ENCODE results near the gene KRIT1.

KRIT1 gene

GRCh38 chr7:92259610-92260247 lies 14.0 kb upstream of the KRIT1 start:
- no peak for TF ChIP-seq ZNF70 (CRISPR knock-in tag; IDR thresholded peaks at IDR 0.05)
- TF ChIP-seq ISL1 (CRISPR knock-in tag; IDR thresholded peaks at IDR 0.05): no peak
- TF ChIP-seq ESRRG (CRISPR knock-in tag; IDR thresholded peaks at IDR 0.05): no peak
- no peak for TF ChIP-seq ZNF565 (CRISPR knock-in tag; conservative IDR thresholded peaks at IDR 0.05; ENCODE audit: low read depth)
- no peak for TF ChIP-seq ZFP3 (CRISPR knock-in tag; IDR thresholded peaks at IDR 0.05)
- no peak for TF ChIP-seq SNAI2 (CRISPR knock-in tag; IDR thresholded peaks at IDR 0.05)
- TF ChIP-seq TOX (CRISPR knock-in tag; IDR thresholded peaks at IDR 0.05; ENCODE audit: borderline replicate concordance): no peak
- no peak for TF ChIP-seq POU6F1 (CRISPR knock-in tag; IDR thresholded peaks at IDR 0.05; ENCODE audit: borderline replicate concordance, low read depth)
- TF ChIP-seq CSDC2 (CRISPR knock-in tag; IDR thresholded peaks at IDR 0.05): no peak
- no peak for TF ChIP-seq BACH2 (CRISPR knock-in tag; IDR thresholded peaks at IDR 0.05; ENCODE audit: borderline replicate concordance)
- TF ChIP-seq TCF4 (CRISPR knock-in tag; IDR thresholded peaks at IDR 0.05; ENCODE audit: borderline replicate concordance): no peak
- no peak for TF ChIP-seq OSR1 (CRISPR knock-in tag; IDR thresholded peaks at IDR 0.05)
- TF ChIP-seq CREB5 (CRISPR knock-in tag; IDR thresholded peaks at IDR 0.05; ENCODE audit: low read depth): no peak
- TF ChIP-seq ZFP30 (CRISPR knock-in tag; IDR thresholded peaks at IDR 0.05): no peak
- no peak for TF ChIP-seq ARNTL (CRISPR knock-in tag; IDR thresholded peaks at IDR 0.05; ENCODE audit: borderline replicate concordance, low read depth)
- TF ChIP-seq TSHZ2 (CRISPR knock-in tag; IDR thresholded peaks at IDR 0.05): no peak
- TF ChIP-seq CSRNP3 (CRISPR knock-in tag; IDR thresholded peaks at IDR 0.05): no peak
- no peak for ATAC-seq

GRCh38 chr7:92259062-92259461 lies 13.3 kb upstream of the KRIT1 start:
- no peak for TF ChIP-seq TCF4 (CRISPR knock-in tag; IDR thresholded peaks at IDR 0.05; ENCODE audit: borderline replicate concordance)
- no peak for TF ChIP-seq CSRNP3 (CRISPR knock-in tag; IDR thresholded peaks at IDR 0.05)
- no peak for TF ChIP-seq CREB5 (CRISPR knock-in tag; IDR thresholded peaks at IDR 0.05; ENCODE audit: low read depth)
- TF ChIP-seq BACH2 (CRISPR knock-in tag; IDR thresholded peaks at IDR 0.05; ENCODE audit: borderline replicate concordance): no peak
- TF ChIP-seq GLIS3 (CRISPR knock-in tag; IDR thresholded peaks at IDR 0.05): no peak
- no peak for TF ChIP-seq ZNF70 (CRISPR knock-in tag; IDR thresholded peaks at IDR 0.05)
- TF ChIP-seq CSDC2 (CRISPR knock-in tag; IDR thresholded peaks at IDR 0.05): no peak
- TF ChIP-seq PATZ1 (CRISPR knock-in tag; IDR thresholded peaks at IDR 0.05; ENCODE audit: borderline replicate concordance): no peak
- TF ChIP-seq ZNF8 (CRISPR knock-in tag; IDR thresholded peaks at IDR 0.05): no peak
- TF ChIP-seq PPARA (CRISPR knock-in tag; IDR thresholded peaks at IDR 0.05; ENCODE audit: borderline replicate concordance): no peak
- no peak for ATAC-seq

All from SK-N-SH treated with all-trans-retinoic acid at 6 μM for 48 hours (cell line).